Measurements from ENCODE around the gene TRIM72. TPM values are rescaled to one million over a fixed set of nuclear protein-coding genes. Genes with fewer than 3 reads are reported as not detected.

TRIM72 gene
- total and polyA plus RNA-seq, 9 of the 15 experiments (the other 6 are each of a cell fraction or from before 2014, with no cell fraction given) = under 0.01 TPM; not detected in 8

DNA sequence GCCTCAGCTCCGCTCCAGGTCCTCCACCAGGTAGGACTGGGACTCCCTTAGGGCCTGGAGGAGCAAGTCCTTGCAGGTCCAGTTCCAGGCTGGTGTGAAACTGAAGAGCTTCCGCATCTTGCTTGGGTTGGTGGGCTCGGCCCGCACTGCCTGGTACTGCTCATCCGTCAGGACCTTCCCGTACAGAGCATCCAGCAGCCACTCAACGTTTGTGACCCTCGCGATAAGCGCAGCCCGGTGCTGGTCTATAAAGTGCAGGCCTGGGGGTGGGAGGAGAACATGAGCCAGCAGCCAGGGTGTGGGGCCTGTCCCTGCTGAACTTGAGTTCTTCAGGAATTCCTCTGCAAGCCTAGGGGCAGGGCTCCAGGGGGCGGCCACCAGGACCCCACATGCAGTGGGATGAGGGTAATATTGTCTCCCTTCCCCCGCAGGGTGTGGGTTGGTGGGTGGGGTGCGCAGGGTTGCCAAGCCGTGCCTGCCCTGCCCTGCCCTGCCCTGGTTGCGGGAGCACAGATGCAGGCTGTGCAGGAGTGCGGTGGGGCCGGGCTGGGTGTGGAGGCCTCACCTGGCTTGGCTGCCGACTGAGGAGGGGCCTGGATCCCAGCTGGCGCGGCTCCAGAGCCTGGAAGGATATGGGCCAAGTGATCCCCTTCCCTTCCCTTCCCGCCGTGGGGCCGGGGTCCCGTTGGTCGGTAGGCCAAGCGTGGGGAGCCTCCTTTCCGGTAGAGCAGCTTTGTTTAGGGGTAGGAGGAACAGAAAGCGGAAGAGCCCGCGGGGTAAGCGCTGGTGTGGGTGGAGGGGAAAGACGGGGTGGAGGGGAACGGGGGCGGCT lies 12.1 kb upstream of the TRIM72 start (continued):
- TF ChIP-seq ZNF239 (CRISPR knock-in tag; IDR thresholded peaks at IDR 0.05) (no peak), ESRRA (IDR thresholded peaks at IDR 0.05; ENCODE audit: borderline replicate concordance, low read depth) (no peak), ZBTB7A (IDR thresholded peaks at IDR 0.05; ENCODE audit: borderline replicate concordance, control insufficient read depth, low read depth, low read length) (peak; percentile 16; the same call in 1 of the 2 replicates), ATF1 (CRISPR knock-in tag; IDR thresholded peaks at IDR 0.05) (no peak), ATF1 (tag; IDR thresholded peaks at IDR 0.05) (no peak), CTBP1 (IDR thresholded peaks at IDR 0.05; ENCODE audit: borderline replicate concordance) (no peak), CHD2 (IDR thresholded peaks at IDR 0.05; ENCODE audit: low read depth, low read length) (peak; percentile 92), ZKSCAN1 (IDR thresholded peaks at IDR 0.05; ENCODE audit: low read depth, low read length) (no peak), SUPT5H (IDR thresholded peaks at IDR 0.05) (peak; percentile 52), EGR1 (conservative IDR thresholded peaks at IDR 0.05) (peak; percentile 57), ZNF316 (IDR thresholded peaks at IDR 0.05) (no peak), TOE1 (IDR thresholded peaks at IDR 0.05; ENCODE audit: borderline replicate concordance) (no peak), TOE1 (CRISPR knock-in tag; IDR thresholded peaks at IDR 0.05; ENCODE audit: borderline replicate concordance, low read depth) (peak; percentile 84; the same call in 1 of the 2 replicates), RBFOX2 (IDR thresholded peaks at IDR 0.05; ENCODE audit: low read depth, low read length) (peak; percentile 66), ZBTB17 (CRISPR knock-in tag; IDR thresholded peaks at IDR 0.05) (peak; percentile 35; the same call in 1 of the 2 replicates), NR2C2 (CRISPR knock-in tag; IDR thresholded peaks at IDR 0.05) (0 out of 2 replicates have a peak, but pooled peaks have one; percentile 29), NR2C2 (tag; IDR thresholded peaks at IDR 0.05) (no peak), SAFB (IDR thresholded peaks at IDR 0.05; ENCODE audit: borderline replicate concordance, low read depth, low read length) (no peak), SPI1 (IDR thresholded peaks at IDR 0.05; ENCODE audit: borderline replicate concordance, low read depth, low read length) (peak; percentile 75; the same call in 1 of the 2 replicates), CHD1 (IDR thresholded peaks at IDR 0.05; ENCODE audit: low read length) (no peak), ZNF232 (CRISPR knock-in tag; IDR thresholded peaks at IDR 0.05) (0 out of 2 replicates have a peak, but pooled peaks have one; percentile 21)
- TF ChIP-seq, protein P1, sequence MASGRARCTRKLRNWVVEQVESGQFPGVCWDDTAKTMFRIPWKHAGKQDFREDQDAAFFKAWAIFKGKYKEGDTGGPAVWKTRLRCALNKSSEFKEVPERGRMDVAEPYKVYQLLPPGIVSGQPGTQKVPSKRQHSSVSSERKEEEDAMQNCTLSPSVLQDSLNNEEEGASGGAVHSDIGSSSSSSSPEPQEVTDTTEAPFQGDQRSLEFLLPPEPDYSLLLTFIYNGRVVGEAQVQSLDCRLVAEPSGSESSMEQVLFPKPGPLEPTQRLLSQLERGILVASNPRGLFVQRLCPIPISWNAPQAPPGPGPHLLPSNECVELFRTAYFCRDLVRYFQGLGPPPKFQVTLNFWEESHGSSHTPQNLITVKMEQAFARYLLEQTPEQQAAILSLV (tag; IDR thresholded peaks at IDR 0.05) = no peak
- TF ChIP-seq, protein P2, sequence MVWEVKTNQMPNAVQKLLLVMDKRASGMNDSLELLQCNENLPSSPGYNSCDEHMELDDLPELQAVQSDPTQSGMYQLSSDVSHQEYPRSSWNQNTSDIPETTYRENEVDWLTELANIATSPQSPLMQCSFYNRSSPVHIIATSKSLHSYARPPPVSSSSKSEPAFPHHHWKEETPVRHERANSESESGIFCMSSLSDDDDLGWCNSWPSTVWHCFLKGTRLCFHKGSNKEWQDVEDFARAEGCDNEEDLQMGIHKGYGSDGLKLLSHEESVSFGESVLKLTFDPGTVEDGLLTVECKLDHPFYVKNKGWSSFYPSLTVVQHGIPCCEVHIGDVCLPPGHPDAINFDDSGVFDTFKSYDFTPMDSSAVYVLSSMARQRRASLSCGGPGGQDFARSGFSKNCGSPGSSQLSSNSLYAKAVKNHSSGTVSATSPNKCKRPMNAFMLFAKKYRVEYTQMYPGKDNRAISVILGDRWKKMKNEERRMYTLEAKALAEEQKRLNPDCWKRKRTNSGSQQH (CRISPR knock-in tag; IDR thresholded peaks at IDR 0.05) = peak; percentile 29; the same call in 1 of the 2 replicates
- TF ChIP-seq, protein P3, sequence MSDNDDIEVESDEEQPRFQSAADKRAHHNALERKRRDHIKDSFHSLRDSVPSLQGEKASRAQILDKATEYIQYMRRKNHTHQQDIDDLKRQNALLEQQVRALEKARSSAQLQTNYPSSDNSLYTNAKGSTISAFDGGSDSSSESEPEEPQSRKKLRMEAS (CRISPR knock-in tag; IDR thresholded peaks at IDR 0.05) = peak; percentile 77

Measured in K562 (cell line).